Ishikawa (cell line): ENCODE measurements around the gene TEX11.

ENCODE experiments used
- CEBPB ChIP-seq: IDR thresholded peaks from 2 replicates; pipeline ENCODE4 v1.6.1; 2012
- CREB1 ChIP-seq: IDR thresholded peaks from 2 replicates; pipeline ENCODE4 v1.6.1; 2012; ENCODE audit warnings: low read depth
- EGR1 ChIP-seq: IDR thresholded peaks from 2 replicates; pipeline ENCODE4 v1.6.1; 2012
- EP300 ChIP-seq: IDR thresholded peaks from 2 replicates; pipeline ENCODE4 v1.6.1; 2012; ENCODE audit warnings: borderline replicate concordance
- FOXM1 ChIP-seq: IDR thresholded peaks from 2 replicates; pipeline ENCODE4 v1.6.1; 2012; ENCODE audit warnings: low read depth, borderline replicate concordance
- MAX ChIP-seq: IDR thresholded peaks from 2 replicates; pipeline ENCODE4 v1.6.1; 2012
- NFIC ChIP-seq: IDR thresholded peaks from 2 replicates; pipeline ENCODE4 v1.6.1; 2012
- RAD21 ChIP-seq: IDR thresholded peaks from 2 replicates; pipeline ENCODE4 v1.6.1; 2012; ENCODE audit warnings: low read depth
- TAF1 ChIP-seq: IDR thresholded peaks from 2 replicates; pipeline ENCODE4 v1.6.1; 2012; ENCODE audit warnings: low read depth, mild to moderate bottlenecking
- TCF12 ChIP-seq: IDR thresholded peaks from 2 replicates; pipeline ENCODE4 v1.6.1; 2012; ENCODE audit warnings: low read depth
- TEAD4 ChIP-seq: IDR thresholded peaks from 2 replicates; pipeline ENCODE4 v1.6.1; 2012
- YY1 ChIP-seq: IDR thresholded peaks from 2 replicates; pipeline ENCODE4 v1.6.1; 2012; ENCODE audit warnings: low read depth
- ZBTB7A ChIP-seq: IDR thresholded peaks from 2 replicates; pipeline ENCODE4 v1.6.1; 2012; ENCODE audit warnings: low read depth
- TF ChIP-seq, protein P1 (sequence below): IDR thresholded peaks from 2 replicates; pipeline ENCODE4 v1.6.1; 2012
- TF ChIP-seq, protein P2 (sequence below): IDR thresholded peaks from 2 replicates; pipeline ENCODE4 v1.6.1; 2012; ENCODE audit warnings: low read depth, mild to moderate bottlenecking

Gene TEX11

GRCh38 chrX:70754169-70754848, 154.2 kb downstream of the TEX11 start:
- TF ChIP-seq FOXM1 (no peak), TCF12 (no peak), ZBTB7A (no peak), CEBPB (no peak), CREB1 (no peak), TEAD4 (no peak), TAF1 (no peak), YY1 (no peak), NFIC (no peak), MAX (no peak), EGR1 (no peak), EP300 (no peak)
- TF ChIP-seq, protein P1, sequence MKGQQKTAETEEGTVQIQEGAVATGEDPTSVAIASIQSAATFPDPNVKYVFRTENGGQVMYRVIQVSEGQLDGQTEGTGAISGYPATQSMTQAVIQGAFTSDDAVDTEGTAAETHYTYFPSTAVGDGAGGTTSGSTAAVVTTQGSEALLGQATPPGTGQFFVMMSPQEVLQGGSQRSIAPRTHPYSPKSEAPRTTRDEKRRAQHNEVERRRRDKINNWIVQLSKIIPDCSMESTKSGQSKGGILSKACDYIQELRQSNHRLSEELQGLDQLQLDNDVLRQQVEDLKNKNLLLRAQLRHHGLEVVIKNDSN: no peak
- TF ChIP-seq, protein P2, sequence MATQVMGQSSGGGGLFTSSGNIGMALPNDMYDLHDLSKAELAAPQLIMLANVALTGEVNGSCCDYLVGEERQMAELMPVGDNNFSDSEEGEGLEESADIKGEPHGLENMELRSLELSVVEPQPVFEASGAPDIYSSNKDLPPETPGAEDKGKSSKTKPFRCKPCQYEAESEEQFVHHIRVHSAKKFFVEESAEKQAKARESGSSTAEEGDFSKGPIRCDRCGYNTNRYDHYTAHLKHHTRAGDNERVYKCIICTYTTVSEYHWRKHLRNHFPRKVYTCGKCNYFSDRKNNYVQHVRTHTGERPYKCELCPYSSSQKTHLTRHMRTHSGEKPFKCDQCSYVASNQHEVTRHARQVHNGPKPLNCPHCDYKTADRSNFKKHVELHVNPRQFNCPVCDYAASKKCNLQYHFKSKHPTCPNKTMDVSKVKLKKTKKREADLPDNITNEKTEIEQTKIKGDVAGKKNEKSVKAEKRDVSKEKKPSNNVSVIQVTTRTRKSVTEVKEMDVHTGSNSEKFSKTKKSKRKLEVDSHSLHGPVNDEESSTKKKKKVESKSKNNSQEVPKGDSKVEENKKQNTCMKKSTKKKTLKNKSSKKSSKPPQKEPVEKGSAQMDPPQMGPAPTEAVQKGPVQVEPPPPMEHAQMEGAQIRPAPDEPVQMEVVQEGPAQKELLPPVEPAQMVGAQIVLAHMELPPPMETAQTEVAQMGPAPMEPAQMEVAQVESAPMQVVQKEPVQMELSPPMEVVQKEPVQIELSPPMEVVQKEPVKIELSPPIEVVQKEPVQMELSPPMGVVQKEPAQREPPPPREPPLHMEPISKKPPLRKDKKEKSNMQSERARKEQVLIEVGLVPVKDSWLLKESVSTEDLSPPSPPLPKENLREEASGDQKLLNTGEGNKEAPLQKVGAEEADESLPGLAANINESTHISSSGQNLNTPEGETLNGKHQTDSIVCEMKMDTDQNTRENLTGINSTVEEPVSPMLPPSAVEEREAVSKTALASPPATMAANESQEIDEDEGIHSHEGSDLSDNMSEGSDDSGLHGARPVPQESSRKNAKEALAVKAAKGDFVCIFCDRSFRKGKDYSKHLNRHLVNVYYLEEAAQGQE: no peak

DNA sequence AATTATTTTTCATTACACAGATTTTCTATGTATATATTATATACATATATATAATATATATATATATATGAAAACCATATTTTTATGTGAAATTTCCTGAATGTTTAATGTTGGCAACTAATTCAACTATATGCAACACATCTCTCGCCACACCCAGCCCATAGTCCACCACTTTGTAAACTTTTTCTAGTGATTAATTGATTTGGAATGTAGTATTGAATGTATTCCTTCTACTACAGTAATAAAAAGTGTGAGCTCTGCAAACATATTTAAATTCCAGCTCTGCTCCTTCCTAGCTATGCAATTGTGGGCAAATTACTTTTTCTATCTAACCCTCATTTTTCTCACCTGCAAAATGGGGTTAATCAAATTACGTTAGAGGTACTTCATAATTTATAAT, 187.8 kb downstream of the TEX11 start:
- TF ChIP-seq MAX: no peak
- TF ChIP-seq CREB1: no peak
- no peak for TF ChIP-seq YY1
- TF ChIP-seq NFIC: no peak
- TF ChIP-seq, protein P1: no peak
- no peak for TF ChIP-seq TCF12

DNA sequence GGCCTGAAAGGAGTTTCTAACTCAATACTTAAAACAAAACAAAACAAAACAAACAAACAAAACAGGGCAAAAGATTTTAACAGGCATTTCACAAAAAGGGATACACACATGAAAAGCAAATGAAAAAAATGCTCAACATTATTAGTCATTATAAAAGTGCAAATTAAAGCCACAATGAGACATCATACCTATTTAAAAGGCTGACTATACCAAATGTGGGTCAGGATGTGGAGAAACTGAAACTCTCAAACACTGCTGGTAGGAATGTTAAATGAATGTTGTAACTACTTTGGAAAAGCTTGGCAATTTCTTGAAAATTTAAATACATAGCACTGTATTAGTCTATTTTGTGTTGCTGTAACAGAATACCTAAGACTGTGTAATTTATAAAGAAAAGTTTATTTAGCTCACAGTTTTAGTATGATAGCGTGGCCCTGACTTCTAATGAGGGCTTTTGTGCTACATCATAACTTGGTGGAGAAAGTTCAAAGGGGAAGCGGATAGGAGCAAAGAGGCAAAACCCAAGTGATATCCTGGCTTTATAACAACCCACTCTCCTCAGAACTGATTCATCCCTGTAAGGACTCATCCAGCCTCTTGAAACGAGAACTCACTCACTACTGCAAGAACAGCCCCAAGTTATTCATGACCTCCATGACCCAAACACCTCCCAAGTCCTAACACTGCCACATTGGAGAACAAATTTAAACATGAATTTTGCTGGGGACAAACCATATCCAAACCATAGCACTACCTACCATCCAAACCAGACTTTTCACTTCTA, 214.0 kb downstream of the TEX11 start:
- TF ChIP-seq, protein P2: no peak
- TF ChIP-seq EP300 (no peak), NFIC (no peak)

- TF ChIP-seq CEBPB (no peak), NFIC (no peak), ZBTB7A (no peak), EGR1 (no peak), CREB1 (no peak), EP300 (no peak), FOXM1 (no peak), TCF12 (no peak), MAX (no peak), TAF1 (no peak), YY1 (no peak), TEAD4 (no peak), RAD21 (no peak)
- TF ChIP-seq, protein P2: no peak
- TF ChIP-seq, protein P1: no peak
Measured at GRCh38 chrX:70675284-70675683, 233.2 kb downstream of the TEX11 start.
